CD4-positive, alpha-beta memory T cell (primary cell): ENCODE results near the gene DNM1. TPM values are rescaled to one million over a fixed set of nuclear protein-coding genes. Genes with fewer than 3 reads are reported as not detected.

Experiments
- CTCF ChIA-PET: fragments of 350-600 bp; sonication (Branson Sonifier 250); formaldehyde crosslinking; loops from one replicate; lab custom pipeline; 2021; ENCODE audit warnings: inconsistent platforms; ENCODE audit not compliant: partially characterized antibody; lab: Charles Lee
- POLR2A ChIA-PET: fragments of 350-600 bp; sonication (Branson Sonifier 250); formaldehyde crosslinking; loops from one replicate; lab custom pipeline; 2021; ENCODE audit not compliant: partially characterized antibody; lab: Charles Lee
- DNase-seq, 5 donors: peaks; one replicate each; pipeline versions ENCODE4 v3.0.0 to v3.0.0-alpha.2; 2020 to 2022; ENCODE audit warnings: mixed read lengths in 1 of 5
- H3K27ac ChIP-seq: one replicate; pipeline ENCODE4 v1.7.0; 2013; ENCODE audit warnings: low read depth, low read length
- H3K27me3 ChIP-seq: 2 replicates; pipeline ENCODE4 v1.7.0; 2013; ENCODE audit warnings: mild to moderate bottlenecking, low read length, moderate library complexity; ENCODE audit not compliant: insufficient read depth
- H3K36me3 ChIP-seq: 2 replicates; pipeline ENCODE4 v1.7.0; 2013; ENCODE audit warnings: mild to moderate bottlenecking, low read length, moderate library complexity; ENCODE audit not compliant: insufficient read depth
- H3K4me1 ChIP-seq: 2 replicates; pipeline ENCODE4 v1.7.0; 2013; ENCODE audit warnings: mild to moderate bottlenecking, low read length, moderate library complexity; ENCODE audit not compliant: insufficient read depth
- H3K4me3 ChIP-seq, 2 donors: one replicate each; pipeline ENCODE4 v1.7.0; 2013; ENCODE audit warnings: low read length in 2 of 2, mild to moderate bottlenecking in 1 of 2
- H3K9me3 ChIP-seq, 2 donors: one replicate each; pipeline ENCODE4 v1.7.0; 2013; ENCODE audit warnings: low read length in 2 of 2, control low read depth in 1 of 2; ENCODE audit not compliant: control insufficient read depth in 1 of 2
- H3K27ac Mint-ChIP-seq, 7 donors: one replicate each; pipeline ENCODE4 v1.8.0; 2020 to 2021; ENCODE audit warnings: mixed read lengths in 7 of 7, mild to moderate bottlenecking in 6 of 7, inconsistent platforms in 3 of 7, moderate library complexity in 3 of 7
- H3K27me3 Mint-ChIP-seq, 2 donors: one replicate each; pipeline ENCODE4 v1.8.0; 2020 to 2021; ENCODE audit warnings: mixed read lengths in 2 of 2
- H3K36me3 Mint-ChIP-seq, 2 donors: one replicate each; pipeline ENCODE4 v1.8.0; 2020 to 2021; ENCODE audit warnings: mixed read lengths in 2 of 2, inconsistent platforms in 1 of 2, mild to moderate bottlenecking in 1 of 2
- H3K4me1 Mint-ChIP-seq, 4 donors: one replicate each; pipeline ENCODE4 v1.8.0; 2020 to 2021; ENCODE audit warnings: mixed read lengths in 4 of 4, mild to moderate bottlenecking in 1 of 4
- H3K4me3 Mint-ChIP-seq, 8 donors: one replicate each; pipeline ENCODE4 v1.8.0; 2020 to 2021; ENCODE audit warnings: mixed read lengths in 8 of 8, mild to moderate bottlenecking in 7 of 8, moderate library complexity in 6 of 8, inconsistent platforms in 3 of 8
- H3K9me3 Mint-ChIP-seq, 8 donors: one replicate each; pipeline ENCODE4 v1.8.0; 2020 to 2021; ENCODE audit warnings: mixed read lengths in 8 of 8, mild to moderate bottlenecking in 5 of 8, inconsistent platforms in 3 of 8, moderate library complexity in 1 of 8
- intact Hi-C: fragments of 100-400 bp; cut with micrococcal nuclease; formaldehyde crosslinking; loops from one replicate; pipeline ENCODE4 v1.15.1; 2023
- polyA plus RNA-seq, 2 donors: library from polyadenylated mRNA; unstranded; fragments of 300-500 nt; fragmentation: Illumina TruSeq; gene quantifications; one replicate each; pipeline ENCODE4 v1.2.3, GENCODE V29; 2021
- total RNA-seq, 2 experiments: library from RNA; stranded (reverse); gene quantifications; one replicate each; pipeline ENCODE4 v1.2.3, GENCODE V29; 2021

The DNM1 gene
- total and polyA plus RNA-seq, 4 experiments from 2014 or later, result 1.4 to 2.2 TPM; not detected in 2

DNA sequence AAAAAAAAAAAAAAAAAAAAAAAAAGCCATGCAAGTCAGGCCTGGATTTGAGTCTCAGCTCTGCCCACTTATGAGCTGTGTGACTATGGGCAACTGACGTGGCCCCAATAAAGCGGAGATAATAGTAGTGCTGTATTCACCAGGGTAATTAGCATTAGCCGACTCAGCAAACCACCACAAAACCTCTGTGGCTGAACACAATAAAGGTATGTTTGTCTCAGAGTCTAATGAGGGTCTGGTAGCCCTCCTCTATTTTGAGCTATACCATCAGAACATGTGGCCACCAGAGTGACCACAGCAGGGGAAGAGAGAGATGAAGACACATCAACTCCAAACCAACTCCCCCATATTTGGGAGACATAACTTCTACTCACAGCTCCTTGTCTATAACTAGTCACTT is 88.8 kb downstream of the DNM1 start:
- H3K27me3 Mint-ChIP-seq, result no peaks in the 10 kb centered on the region
- CTCF ChIA-PET, result interaction anchor here (0.6 to 1.9 kb wide), 4 partner anchors 18 to 128 kb away, joined by 3 to 9 read pairs (median 3); no protein-coding TSS in a partner anchor
- intact Hi-C loops, result no loop called here

DNA sequence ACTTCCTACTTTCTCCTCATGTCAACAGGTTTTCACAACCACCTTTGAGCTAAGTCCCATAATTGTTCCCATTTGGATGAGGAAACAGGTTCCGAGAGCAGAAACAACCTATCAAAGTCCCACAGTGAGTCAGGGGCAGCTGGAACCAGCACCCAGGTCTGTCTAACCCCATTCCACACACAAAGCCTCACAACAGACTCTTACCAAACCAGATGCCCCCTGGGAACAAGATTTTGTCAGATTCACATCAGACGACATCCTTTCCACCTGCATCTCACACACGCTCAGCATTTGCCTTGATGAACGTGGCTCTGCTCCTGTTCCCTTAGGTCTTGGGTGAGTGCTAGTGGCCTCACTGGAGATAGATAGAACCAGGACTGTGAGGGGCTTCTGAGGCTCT is 89.9 kb downstream of the DNM1 start:
- Mint-ChIP-seq H3K9me3 (no peaks in the 10 kb centered on the region), H3K4me1 (peaks cover 2 to 5% (median 4%) of the 10 kb centered on the region in 4 donors), H3K27me3 (no peaks in the 10 kb centered on the region), H3K27ac (no peak overlapping the region), H3K36me3 (peaks cover under 1 to 10% of the 10 kb centered on the region in 2 donors), H3K4me3 (no peak overlapping the region)
- H3K4me1 ChIP-seq, result no peaks in the 10 kb centered on the region
- intact Hi-C loops, result no loop called here
- ChIA-PET CTCF (interaction anchor here (1.1 to 1.9 kb wide), 2 partner anchors 48 to 127 kb away, joined by 3 to 9 read pairs; no protein-coding TSS in a partner anchor), POLR2A (no interaction called here)
- H3K4me3 ChIP-seq, result no peak overlapping the region
- H3K9me3 ChIP-seq, result no peaks in the 10 kb centered on the region
- no peaks in the 10 kb centered on the region for H3K27me3 ChIP-seq
- H3K27ac ChIP-seq, result no peak overlapping the region
- H3K36me3 ChIP-seq, result peaks cover 5% of the 10 kb centered on the region
- DNase-seq, result no peak

More for the DNA sequence above, 88.8 kb downstream of the DNM1 start:
- Histone ChIP-seq H3K4me3 (no peak overlapping the region), H3K36me3 (peaks cover 5% of the 10 kb centered on the region), H3K4me1 (no peaks in the 10 kb centered on the region), H3K9me3 (no peaks in the 10 kb centered on the region), H3K27ac (no peak overlapping the region), H3K27me3 (no peaks in the 10 kb centered on the region)
- H3K36me3 Mint-ChIP-seq, result peaks cover 5 to 14% of the 10 kb centered on the region in 2 donors
- POLR2A ChIA-PET, result no interaction called here
- no peak overlapping the region for H3K4me3 Mint-ChIP-seq
- no peaks in the 10 kb centered on the region for H3K9me3 Mint-ChIP-seq
- peaks cover 2 to 5% (median 4%) of the 10 kb centered on the region in 4 donors for H3K4me1 Mint-ChIP-seq
- DNase-seq, result no peak
- H3K27ac Mint-ChIP-seq, result no peak overlapping the region

DNA sequence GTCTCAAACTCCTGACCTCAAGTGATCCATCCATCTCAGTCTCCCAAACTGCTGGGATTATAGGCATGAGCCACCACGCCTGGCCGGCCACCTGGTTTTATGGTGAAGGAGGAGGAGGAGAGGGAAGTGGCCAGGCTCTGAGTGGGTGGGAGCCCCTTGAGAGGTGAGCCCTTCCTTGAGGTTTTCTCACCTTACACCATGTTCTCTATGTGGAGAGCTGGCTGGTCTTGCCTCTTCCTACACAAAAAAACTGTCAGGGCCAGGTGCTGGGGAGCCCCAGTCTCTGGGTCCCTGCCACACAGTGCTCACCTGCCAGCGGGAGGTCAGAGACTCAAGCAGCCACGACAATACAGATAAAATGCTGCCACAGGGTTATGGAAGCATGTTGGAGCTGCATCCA is 91.0 kb downstream of the DNM1 start:
- Histone ChIP-seq H3K4me1 (no peaks in the 10 kb centered on the region), H3K27me3 (no peaks in the 10 kb centered on the region), H3K27ac (no peak overlapping the region), H3K36me3 (no peaks in the 10 kb centered on the region), H3K4me3 (no peak overlapping the region), H3K9me3 (no peaks in the 10 kb centered on the region)
- Mint-ChIP-seq H3K9me3 (no peaks in the 10 kb centered on the region), H3K4me3 (no peak overlapping the region), H3K27me3 (no peaks in the 10 kb centered on the region), H3K4me1 (peaks cover 2 to 5% (median 4%) of the 10 kb centered on the region in 4 donors), H3K36me3 (peaks cover 0 to 3% of the 10 kb centered on the region in 2 donors), H3K27ac (no peak overlapping the region)
- no peak for DNase-seq
- CTCF ChIA-PET, result interaction anchor here (1.1 to 1.6 kb wide), 3 partner anchors 18 to 68 kb away, joined by 5 to 13 read pairs (median 6); partner anchors contain the start of genes GOLGA2 and SWI5
- POLR2A ChIA-PET, result no interaction called here
- intact Hi-C loops, result no loop called here

DNA sequence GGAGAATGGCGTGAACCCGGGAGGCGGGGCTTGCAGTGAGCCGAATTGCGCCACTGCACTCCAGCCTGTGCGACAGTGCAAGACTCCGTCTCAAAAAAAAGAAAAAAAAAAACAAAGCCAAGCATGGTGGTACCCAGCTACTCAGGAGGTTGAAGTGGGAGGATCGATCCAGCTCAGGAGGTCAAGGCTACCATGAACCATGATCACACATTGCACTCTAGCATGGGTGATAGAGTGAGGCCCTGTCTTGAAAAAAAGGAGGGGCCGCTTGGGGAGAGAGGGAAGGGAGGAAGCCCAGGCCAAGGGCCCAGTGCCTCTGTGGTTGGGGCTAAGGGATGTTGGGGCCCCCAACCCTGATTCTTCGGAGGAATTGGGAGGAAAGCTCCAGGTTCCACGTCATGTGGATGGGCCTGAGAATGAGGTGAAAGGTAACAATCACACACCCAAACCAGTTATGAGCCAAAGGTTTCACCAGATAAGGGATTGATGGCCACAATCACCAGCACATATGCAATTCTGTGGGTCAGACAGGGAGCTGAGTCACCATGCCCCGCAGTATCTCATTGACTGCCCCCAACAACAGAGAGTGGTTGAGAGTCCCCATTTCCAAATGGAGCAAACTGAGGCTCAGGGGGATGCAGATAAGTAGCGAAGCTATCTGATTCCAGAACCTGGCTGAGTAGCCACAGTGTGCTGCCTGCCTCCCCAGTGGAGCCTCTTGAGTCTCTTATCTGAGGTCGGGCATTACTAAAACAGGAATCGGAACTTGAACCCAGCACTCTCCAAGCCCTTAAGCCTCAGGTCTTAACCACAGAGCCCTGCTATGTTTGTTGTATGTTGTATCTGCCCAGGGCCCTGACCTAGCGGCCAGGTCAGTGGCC is 93.4 kb downstream of the DNM1 start:
- H3K4me1 ChIP-seq, result no peaks in the 10 kb centered on the region
- Mint-ChIP-seq H3K9me3 (no peaks in the 10 kb centered on the region), H3K4me1 (peaks cover 2 to 5% (median 4%) of the 10 kb centered on the region in 4 donors), H3K27ac (peak overlapping the region in 2 of 7 donors; percentile 18 to 48), H3K36me3 (peaks cover 0 to 2% of the 10 kb centered on the region in 2 donors), H3K27me3 (no peaks in the 10 kb centered on the region), H3K4me3 (no peak overlapping the region)
- intact Hi-C loops, result no loop called here
- H3K9me3 ChIP-seq, result no peaks in the 10 kb centered on the region
- no peak overlapping the region for H3K4me3 ChIP-seq
- no peaks in the 10 kb centered on the region for H3K36me3 ChIP-seq
- no peak for DNase-seq
- ChIA-PET CTCF (interaction anchor here (0.7 to 1.9 kb wide), 9 partner anchors 9 to 123 kb away, joined by 3 to 7 read pairs (median 4); no protein-coding TSS in a partner anchor), POLR2A (no interaction called here)
- H3K27me3 ChIP-seq, result no peaks in the 10 kb centered on the region
- H3K27ac ChIP-seq, result no peak overlapping the region

DNA sequence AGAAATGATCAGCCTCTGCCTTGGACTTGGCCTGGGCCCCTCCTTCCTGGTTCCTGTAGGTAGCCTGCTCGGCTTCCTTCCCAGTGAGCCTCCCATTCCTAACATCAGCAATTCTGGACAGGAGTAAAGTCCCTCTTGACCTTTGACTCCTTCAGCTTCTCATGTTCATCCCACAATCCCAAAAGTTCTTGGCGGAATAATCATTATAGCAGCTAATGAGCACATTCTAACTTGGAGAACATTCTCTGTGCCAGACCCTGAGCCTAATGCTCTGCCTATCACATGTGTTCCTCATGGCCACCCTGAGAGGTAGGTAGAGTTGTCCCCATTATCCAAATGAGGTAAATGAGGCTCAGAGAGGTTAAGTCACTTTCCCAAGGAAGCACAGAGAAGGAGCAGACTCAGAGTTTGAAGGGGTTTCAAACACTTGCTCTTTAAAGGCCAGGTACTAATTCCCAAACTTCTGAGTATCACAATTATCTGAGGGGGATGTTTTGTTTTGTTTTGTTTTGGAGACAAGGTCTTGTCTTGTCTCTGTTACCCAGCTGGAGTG is 94.1 kb downstream of the DNM1 start:
- Mint-ChIP-seq H3K27ac (no peak overlapping the region), H3K36me3 (peaks cover 0 to 2% of the 10 kb centered on the region in 2 donors), H3K9me3 (no peaks in the 10 kb centered on the region), H3K4me3 (no peak overlapping the region), H3K4me1 (peaks cover 2 to 5% (median 4%) of the 10 kb centered on the region in 4 donors), H3K27me3 (no peaks in the 10 kb centered on the region)
- POLR2A ChIA-PET, result interaction anchor here (0.7 kb wide), 1 partner anchor 74 kb away, joined by 3 read pairs; the partner anchor contains the start of gene URM1
- H3K9me3 ChIP-seq, result no peaks in the 10 kb centered on the region
- DNase-seq, result no peak
- CTCF ChIA-PET, result interaction anchor here (0.9 to 1.9 kb wide), 4 partner anchors 44 to 123 kb away, joined by 3 to 7 read pairs (median 4); no protein-coding TSS in a partner anchor
- intact Hi-C loops, result no loop called here
- H3K4me1 ChIP-seq, result no peaks in the 10 kb centered on the region
- H3K27me3 ChIP-seq, result no peaks in the 10 kb centered on the region
- no peak overlapping the region for H3K4me3 ChIP-seq
- no peak overlapping the region for H3K27ac ChIP-seq
- H3K36me3 ChIP-seq, result no peaks in the 10 kb centered on the region

DNA sequence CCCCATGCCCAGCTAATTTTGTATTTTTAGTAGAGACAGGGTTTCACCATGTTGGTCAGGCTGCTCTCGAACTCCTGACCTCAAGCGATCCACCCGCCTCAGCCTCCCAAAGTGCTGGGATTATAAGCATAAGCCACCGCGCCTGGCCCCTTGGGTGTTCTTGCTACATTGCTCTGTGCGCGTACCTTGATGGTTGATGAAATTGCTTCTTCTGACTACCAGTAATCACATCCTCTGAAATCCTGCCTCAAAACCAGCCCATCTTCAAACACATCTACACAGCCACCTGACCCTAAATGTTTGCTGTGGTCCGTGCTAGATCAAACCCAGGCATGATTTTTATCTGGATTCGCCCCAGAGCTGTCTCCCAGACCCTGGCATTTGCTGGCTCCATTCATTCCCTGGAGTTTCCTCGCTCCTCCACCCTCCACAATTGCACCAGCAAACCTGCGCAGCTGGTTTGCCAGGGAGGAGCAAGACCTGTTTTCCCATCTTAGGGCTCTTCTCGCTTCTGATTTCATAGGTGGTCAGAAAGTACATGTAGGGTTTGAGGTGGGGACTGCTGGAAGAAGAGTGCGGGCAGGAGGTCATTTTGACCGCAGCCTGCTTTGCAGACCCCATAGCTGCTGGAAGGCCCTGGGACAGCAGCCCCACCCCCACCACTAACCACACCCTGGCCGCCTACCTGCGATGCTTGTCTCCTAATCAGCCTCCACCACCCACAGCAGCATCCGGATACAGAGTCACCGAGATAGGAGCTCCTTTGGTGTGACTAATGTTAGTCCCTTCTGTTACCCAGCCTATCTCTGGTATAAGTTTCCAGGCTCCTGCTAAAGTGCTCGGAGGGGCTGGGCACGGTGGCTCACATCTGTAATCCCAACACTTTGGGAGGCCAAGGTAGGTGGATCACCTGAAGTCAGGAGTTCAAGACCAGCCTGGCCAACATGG is 95.6 kb downstream of the DNM1 start:
- Mint-ChIP-seq H3K36me3 (peaks cover 0 to 2% of the 10 kb centered on the region in 2 donors), H3K9me3 (no peaks in the 10 kb centered on the region), H3K27me3 (no peaks in the 10 kb centered on the region), H3K27ac (peak overlapping the region in 1 of 7 donors; percentile 48), H3K4me1 (peaks cover 2 to 5% (median 4%) of the 10 kb centered on the region in 4 donors), H3K4me3 (no peak overlapping the region)
- Histone ChIP-seq H3K4me3 (no peak overlapping the region), H3K9me3 (no peaks in the 10 kb centered on the region), H3K27ac (no peak overlapping the region), H3K36me3 (no peaks in the 10 kb centered on the region), H3K27me3 (no peaks in the 10 kb centered on the region), H3K4me1 (no peaks in the 10 kb centered on the region)
- intact Hi-C loops, result no loop called here
- DNase-seq, result no peak
- ChIA-PET CTCF (interaction anchor here (0.6 to 2.8 kb wide), 2 partner anchors 40 to 43 kb away, joined by 3 to 7 read pairs; no protein-coding TSS in a partner anchor), POLR2A (no interaction called here)
